ENCODE data around the gene NPR3. TPM values are rescaled to one million over a fixed set of nuclear protein-coding genes. Genes with fewer than 3 reads are reported as not detected.

Gene NPR3
- total RNA-seq, 1 donor from 2014 or later: 1.1 TPM

DNA sequence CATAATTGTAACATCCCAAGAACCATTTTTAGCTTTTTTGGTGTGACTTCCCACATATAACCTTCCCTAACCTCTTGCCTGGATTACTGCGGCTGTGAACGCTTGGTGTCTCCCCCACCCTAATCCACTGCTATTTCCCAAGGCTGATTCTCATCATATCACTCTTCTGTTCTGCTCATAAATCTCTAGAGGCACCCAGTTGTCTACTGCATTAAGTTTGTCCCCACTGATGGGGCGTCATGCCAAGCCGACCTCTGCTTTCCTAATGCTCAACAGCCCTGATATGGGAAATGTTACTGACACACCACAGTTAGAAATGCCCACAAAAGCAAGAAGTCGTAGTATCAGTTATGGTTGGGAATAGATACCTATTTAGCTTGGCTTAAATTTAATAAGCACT lies 24.4 kb downstream of the NPR3 start:
- Histone ChIP-seq H4K20me1 (ENCODE audit: insufficient read depth, low read length) (no peaks in the 10 kb centered on the region), H3K9me3 (ENCODE audit: insufficient read depth, low read depth, low read length) (no peaks in the 10 kb centered on the region), H3K4me3 (ENCODE audit: insufficient read depth, low read depth, low read length) (no peak overlapping the region), H2AFZ (ENCODE audit: low read depth, low read length) (no peak overlapping the region), H3K9ac (ENCODE audit: low read length) (no peak overlapping the region), H3K79me2 (ENCODE audit: insufficient read depth, low read length) (no peaks in the 10 kb centered on the region), H3K4me2 (ENCODE audit: low read length) (no peak overlapping the region), H3K27me3 (ENCODE audit: insufficient read depth, low read length) (no peaks in the 10 kb centered on the region), H3K36me3 (ENCODE audit: insufficient read depth, low read length) (no peaks in the 10 kb centered on the region), H3K4me1 (ENCODE audit: insufficient read depth, low read length) (no peaks in the 10 kb centered on the region), H3K27ac (ENCODE audit: low read depth, low read length) (no peak overlapping the region)
- Mint-ChIP-seq H3K4me3 (ENCODE audit: unreplicated experiment) (no peak overlapping the region), H3K36me3 (ENCODE audit: low read depth, unreplicated experiment) (no peaks in the 10 kb centered on the region), H3K27ac (ENCODE audit: unreplicated experiment) (no peak overlapping the region), H3K9me3 (ENCODE audit: unreplicated experiment) (no peaks in the 10 kb centered on the region), H3K4me1 (ENCODE audit: low read depth, unreplicated experiment) (no peaks in the 10 kb centered on the region), H3K27me3 (ENCODE audit: low read depth, unreplicated experiment) (peaks cover 11% of the 10 kb centered on the region)
- FAIRE-seq (no peak), DNase-seq (ENCODE audit: low read depth) (no peak)
- TF ChIP-seq, protein P1, sequence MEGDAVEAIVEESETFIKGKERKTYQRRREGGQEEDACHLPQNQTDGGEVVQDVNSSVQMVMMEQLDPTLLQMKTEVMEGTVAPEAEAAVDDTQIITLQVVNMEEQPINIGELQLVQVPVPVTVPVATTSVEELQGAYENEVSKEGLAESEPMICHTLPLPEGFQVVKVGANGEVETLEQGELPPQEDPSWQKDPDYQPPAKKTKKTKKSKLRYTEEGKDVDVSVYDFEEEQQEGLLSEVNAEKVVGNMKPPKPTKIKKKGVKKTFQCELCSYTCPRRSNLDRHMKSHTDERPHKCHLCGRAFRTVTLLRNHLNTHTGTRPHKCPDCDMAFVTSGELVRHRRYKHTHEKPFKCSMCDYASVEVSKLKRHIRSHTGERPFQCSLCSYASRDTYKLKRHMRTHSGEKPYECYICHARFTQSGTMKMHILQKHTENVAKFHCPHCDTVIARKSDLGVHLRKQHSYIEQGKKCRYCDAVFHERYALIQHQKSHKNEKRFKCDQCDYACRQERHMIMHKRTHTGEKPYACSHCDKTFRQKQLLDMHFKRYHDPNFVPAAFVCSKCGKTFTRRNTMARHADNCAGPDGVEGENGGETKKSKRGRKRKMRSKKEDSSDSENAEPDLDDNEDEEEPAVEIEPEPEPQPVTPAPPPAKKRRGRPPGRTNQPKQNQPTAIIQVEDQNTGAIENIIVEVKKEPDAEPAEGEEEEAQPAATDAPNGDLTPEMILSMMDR (IDR thresholded peaks at IDR 0.05; ENCODE audit: insufficient read depth, low read depth, low read length): no peak
- no peak for TF ChIP-seq EZH2 (IDR thresholded peaks at IDR 0.05; ENCODE audit: insufficient read depth, low read length)

DNA sequence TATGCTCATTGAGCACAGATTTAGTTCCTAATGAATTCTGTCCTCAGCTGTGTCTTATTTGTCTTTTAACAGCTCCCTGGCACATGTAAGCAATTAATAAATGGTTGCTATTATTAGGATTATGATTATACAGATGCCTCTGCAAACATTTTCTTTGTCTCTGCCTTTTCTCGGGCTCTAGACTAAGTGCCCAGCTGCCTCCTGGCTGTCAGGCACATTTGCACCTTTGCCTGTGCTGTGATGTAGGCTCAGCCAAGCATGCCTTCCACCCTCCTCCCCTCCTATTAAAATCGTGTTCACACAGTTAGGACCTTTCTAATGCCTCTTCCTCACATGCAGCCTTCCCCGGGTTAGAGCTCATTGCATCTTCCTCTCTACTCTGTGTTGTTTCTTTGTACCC lies 25.7 kb downstream of the NPR3 start:
- H3K36me3 ChIP-seq (ENCODE audit: insufficient read depth, low read length): no peaks in the 10 kb centered on the region
- Mint-ChIP-seq H3K27me3 (ENCODE audit: low read depth, unreplicated experiment) (peaks cover 11% of the 10 kb centered on the region), H3K27ac (ENCODE audit: unreplicated experiment) (no peak overlapping the region), H3K4me1 (ENCODE audit: low read depth, unreplicated experiment) (no peaks in the 10 kb centered on the region), H3K4me3 (ENCODE audit: unreplicated experiment) (no peak overlapping the region), H3K9me3 (ENCODE audit: unreplicated experiment) (no peaks in the 10 kb centered on the region), H3K36me3 (ENCODE audit: low read depth, unreplicated experiment) (no peaks in the 10 kb centered on the region)
- TF ChIP-seq EZH2 (IDR thresholded peaks at IDR 0.05; ENCODE audit: insufficient read depth, low read length): no peak
- TF ChIP-seq, protein P1 (IDR thresholded peaks at IDR 0.05; ENCODE audit: insufficient read depth, low read depth, low read length): no peak
- H3K27me3 ChIP-seq (ENCODE audit: insufficient read depth, low read length): no peaks in the 10 kb centered on the region
- H3K4me1 ChIP-seq (ENCODE audit: insufficient read depth, low read length): no peaks in the 10 kb centered on the region
- no peak overlapping the region for H3K9ac ChIP-seq (ENCODE audit: low read length)
- H3K4me3 ChIP-seq (ENCODE audit: insufficient read depth, low read depth, low read length): no peak overlapping the region
- H4K20me1 ChIP-seq (ENCODE audit: insufficient read depth, low read length): no peaks in the 10 kb centered on the region
- no peak overlapping the region for H3K27ac ChIP-seq (ENCODE audit: low read depth, low read length)
- H3K9me3 ChIP-seq (ENCODE audit: insufficient read depth, low read depth, low read length): no peaks in the 10 kb centered on the region
- H2AFZ ChIP-seq (ENCODE audit: low read depth, low read length): no peak overlapping the region
- H3K4me2 ChIP-seq (ENCODE audit: low read length): no peak overlapping the region
- H3K79me2 ChIP-seq (ENCODE audit: insufficient read depth, low read length): no peaks in the 10 kb centered on the region
- no peak for FAIRE-seq
- no peak for DNase-seq (ENCODE audit: low read depth)

DNA sequence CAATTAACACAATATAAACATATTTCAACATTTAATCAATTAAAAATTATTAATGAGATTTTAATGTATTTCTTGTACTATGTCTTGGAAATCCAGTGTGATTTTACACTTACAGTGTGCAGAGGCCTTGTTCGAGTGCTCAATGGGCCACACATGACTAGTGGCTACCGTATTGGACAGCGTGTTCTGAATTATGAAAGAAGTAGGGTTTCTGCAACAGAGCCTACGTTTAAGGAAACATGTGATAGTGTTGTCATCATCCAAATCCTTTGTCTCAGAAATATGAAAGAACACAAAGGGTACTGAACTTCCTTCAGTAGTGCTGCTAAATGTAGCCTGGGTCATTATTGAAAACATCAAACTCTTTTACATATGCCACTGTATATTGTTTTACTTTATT lies 29.5 kb downstream of the NPR3 start:
- no peak overlapping the region for H2AFZ ChIP-seq (ENCODE audit: low read depth, low read length)
- no peaks in the 10 kb centered on the region for H4K20me1 ChIP-seq (ENCODE audit: insufficient read depth, low read length)
- no peaks in the 10 kb centered on the region for H3K79me2 ChIP-seq (ENCODE audit: insufficient read depth, low read length)
- Mint-ChIP-seq H3K9me3 (ENCODE audit: unreplicated experiment) (no peaks in the 10 kb centered on the region), H3K4me3 (ENCODE audit: unreplicated experiment) (no peak overlapping the region), H3K27ac (ENCODE audit: unreplicated experiment) (no peak overlapping the region), H3K36me3 (ENCODE audit: low read depth, unreplicated experiment) (no peaks in the 10 kb centered on the region), H3K27me3 (ENCODE audit: low read depth, unreplicated experiment) (peaks cover 3% of the 10 kb centered on the region), H3K4me1 (ENCODE audit: low read depth, unreplicated experiment) (no peaks in the 10 kb centered on the region)
- no peak overlapping the region for H3K4me2 ChIP-seq (ENCODE audit: low read length)
- TF ChIP-seq, protein P1 (IDR thresholded peaks at IDR 0.05; ENCODE audit: insufficient read depth, low read depth, low read length): no peak
- TF ChIP-seq EZH2 (IDR thresholded peaks at IDR 0.05; ENCODE audit: insufficient read depth, low read length): no peak
- no peaks in the 10 kb centered on the region for H3K36me3 ChIP-seq (ENCODE audit: insufficient read depth, low read length)
- no peak overlapping the region for H3K27ac ChIP-seq (ENCODE audit: low read depth, low read length)
- no peak overlapping the region for H3K9ac ChIP-seq (ENCODE audit: low read length)
- no peaks in the 10 kb centered on the region for H3K27me3 ChIP-seq (ENCODE audit: insufficient read depth, low read length)
- no peaks in the 10 kb centered on the region for H3K4me1 ChIP-seq (ENCODE audit: insufficient read depth, low read length)
- FAIRE-seq: no peak
- no peak overlapping the region for H3K4me3 ChIP-seq (ENCODE audit: insufficient read depth, low read depth, low read length)
- no peak for DNase-seq (ENCODE audit: low read depth)
- H3K9me3 ChIP-seq (ENCODE audit: insufficient read depth, low read depth, low read length): no peaks in the 10 kb centered on the region

Data from astrocyte (in vitro differentiated cells and primary cell).